Erythroblast (primary cell): Measurements from ENCODE around the gene HSD17B3.

Source experiments
- GATA1 ChIP-seq: IDR thresholded peaks from 2 replicates; pipeline ENCODE4 v1.6.1; 2011; ENCODE audit warnings: low read depth, mild to moderate bottlenecking, control low read depth, low read length, moderate library complexity
- POLR2A ChIP-seq: IDR thresholded peaks from 2 replicates; pipeline ENCODE4 v1.6.1; 2011; ENCODE audit warnings: mild to moderate bottlenecking, low read length

DNA sequence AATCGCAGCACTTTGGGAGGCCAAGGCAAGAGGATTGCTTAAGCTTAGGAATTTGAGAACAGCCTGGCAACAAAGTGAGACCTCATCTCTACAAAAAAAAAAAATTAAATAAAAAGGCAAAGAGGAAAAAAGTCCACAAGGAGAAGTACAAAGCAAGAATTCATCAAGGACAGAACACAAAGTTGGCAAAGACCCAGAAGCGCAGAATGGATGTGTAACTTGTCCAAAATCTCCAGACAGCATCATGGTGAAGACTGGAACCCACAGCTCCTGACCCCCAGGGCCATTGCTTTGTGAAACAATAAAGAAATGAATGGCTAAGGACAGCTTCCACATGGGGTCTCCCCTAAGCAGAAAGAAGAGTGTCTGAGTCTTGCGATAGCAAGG, 7.8 kb downstream of the HSD17B3 start:
- TF ChIP-seq POLR2A (no peak), GATA1 (no peak)
